CD4-positive, alpha-beta memory T cell (primary cell): ENCODE data around the gene OR2D3. TPM values are rescaled to one million over a fixed set of nuclear protein-coding genes. Genes with fewer than 3 reads are reported as not detected.
"Not testable (repeated sequence)": the region's sequence is repeated elsewhere in the genome, so short reads cannot be mapped to it uniquely, and the experiment has no call there.

Experiments
- CTCF ChIA-PET: fragments of 350-600 bp; sonication (Branson Sonifier 250); formaldehyde crosslinking; loops from one replicate; lab custom pipeline; 2021; ENCODE audit warnings: inconsistent platforms; ENCODE audit not compliant: partially characterized antibody; lab: Charles Lee
- POLR2A ChIA-PET: fragments of 350-600 bp; sonication (Branson Sonifier 250); formaldehyde crosslinking; loops from one replicate; lab custom pipeline; 2021; ENCODE audit not compliant: partially characterized antibody; lab: Charles Lee
- DNase-seq, 5 donors: peaks; one replicate each; pipeline versions ENCODE4 v3.0.0 to v3.0.0-alpha.2; 2020 to 2022; ENCODE audit warnings: mixed read lengths in 1 of 5
- H3K27ac ChIP-seq: one replicate; pipeline ENCODE4 v1.7.0; 2013; ENCODE audit warnings: low read depth, low read length
- H3K27me3 ChIP-seq: 2 replicates; pipeline ENCODE4 v1.7.0; 2013; ENCODE audit warnings: mild to moderate bottlenecking, low read length, moderate library complexity; ENCODE audit not compliant: insufficient read depth
- H3K36me3 ChIP-seq: 2 replicates; pipeline ENCODE4 v1.7.0; 2013; ENCODE audit warnings: mild to moderate bottlenecking, low read length, moderate library complexity; ENCODE audit not compliant: insufficient read depth
- H3K4me1 ChIP-seq: 2 replicates; pipeline ENCODE4 v1.7.0; 2013; ENCODE audit warnings: mild to moderate bottlenecking, low read length, moderate library complexity; ENCODE audit not compliant: insufficient read depth
- H3K4me3 ChIP-seq, 2 donors: one replicate each; pipeline ENCODE4 v1.7.0; 2013; ENCODE audit warnings: low read length in 2 of 2, mild to moderate bottlenecking in 1 of 2
- H3K9me3 ChIP-seq, 2 donors: one replicate each; pipeline ENCODE4 v1.7.0; 2013; ENCODE audit warnings: low read length in 2 of 2, control low read depth in 1 of 2; ENCODE audit not compliant: control insufficient read depth in 1 of 2
- H3K27ac Mint-ChIP-seq, 7 donors: one replicate each; pipeline ENCODE4 v1.8.0; 2020 to 2021; ENCODE audit warnings: mixed read lengths in 7 of 7, mild to moderate bottlenecking in 6 of 7, inconsistent platforms in 3 of 7, moderate library complexity in 3 of 7
- H3K27me3 Mint-ChIP-seq, 2 donors: one replicate each; pipeline ENCODE4 v1.8.0; 2020 to 2021; ENCODE audit warnings: mixed read lengths in 2 of 2
- H3K36me3 Mint-ChIP-seq, 2 donors: one replicate each; pipeline ENCODE4 v1.8.0; 2020 to 2021; ENCODE audit warnings: mixed read lengths in 2 of 2, inconsistent platforms in 1 of 2, mild to moderate bottlenecking in 1 of 2
- H3K4me1 Mint-ChIP-seq, 4 donors: one replicate each; pipeline ENCODE4 v1.8.0; 2020 to 2021; ENCODE audit warnings: mixed read lengths in 4 of 4, mild to moderate bottlenecking in 1 of 4
- H3K4me3 Mint-ChIP-seq, 8 donors: one replicate each; pipeline ENCODE4 v1.8.0; 2020 to 2021; ENCODE audit warnings: mixed read lengths in 8 of 8, mild to moderate bottlenecking in 7 of 8, moderate library complexity in 6 of 8, inconsistent platforms in 3 of 8
- H3K9me3 Mint-ChIP-seq, 8 donors: one replicate each; pipeline ENCODE4 v1.8.0; 2020 to 2021; ENCODE audit warnings: mixed read lengths in 8 of 8, mild to moderate bottlenecking in 5 of 8, inconsistent platforms in 3 of 8, moderate library complexity in 1 of 8
- intact Hi-C: fragments of 100-400 bp; cut with micrococcal nuclease; formaldehyde crosslinking; loops from one replicate; pipeline ENCODE4 v1.15.1; 2023
- polyA plus RNA-seq, 2 donors: library from polyadenylated mRNA; unstranded; fragments of 300-500 nt; fragmentation: Illumina TruSeq; gene quantifications; one replicate each; pipeline ENCODE4 v1.2.3, GENCODE V29; 2021
- total RNA-seq, 2 experiments: library from RNA; stranded (reverse); gene quantifications; one replicate each; pipeline ENCODE4 v1.2.3, GENCODE V29; 2021

Gene OR2D3
- total and polyA plus RNA-seq, 4 experiments from 2014 or later = not detected

DNA sequence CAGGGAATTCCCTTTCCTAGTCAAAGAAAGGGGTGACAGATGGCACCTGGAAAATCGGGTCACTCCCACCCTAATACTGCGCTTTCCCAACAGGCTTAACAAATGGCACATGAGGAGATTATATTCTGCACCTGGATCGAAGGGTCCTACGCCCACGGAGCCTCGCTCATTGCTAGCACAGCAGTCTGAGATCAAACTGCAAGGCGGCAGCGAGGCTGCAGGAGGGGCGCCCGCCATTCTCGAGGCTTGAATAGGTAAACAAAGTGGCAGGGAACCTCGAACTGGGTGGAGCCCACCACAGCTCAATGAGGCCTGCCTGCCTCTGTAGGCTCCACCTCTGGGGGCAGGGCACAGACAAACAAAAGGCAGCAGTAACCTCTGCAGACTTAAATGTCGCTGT, 16.0 kb upstream of the OR2D3 start:
- H3K27me3 ChIP-seq, H3K4me3 Mint-ChIP-seq, H3K4me1 ChIP-seq, CTCF ChIA-PET, intact Hi-C loops, H3K27me3 Mint-ChIP-seq, H3K27ac Mint-ChIP-seq, H3K4me3 ChIP-seq, H3K36me3 Mint-ChIP-seq, POLR2A ChIA-PET, H3K36me3 ChIP-seq, DNase-seq, H3K9me3 ChIP-seq, H3K9me3 Mint-ChIP-seq, H3K27ac ChIP-seq, H3K4me1 Mint-ChIP-seq: not testable (repeated sequence)

- Mint-ChIP-seq H3K9me3 (no peaks in the 10 kb centered on the region), H3K4me1 (peaks cover 0 to 3% (median 0%) of the 10 kb centered on the region in 4 donors), H3K27ac (no peak overlapping the region), H3K36me3 (no peaks in the 10 kb centered on the region), H3K4me3 (no peak overlapping the region), H3K27me3 (no peaks in the 10 kb centered on the region)
- no peaks in the 10 kb centered on the region for H3K36me3 ChIP-seq
- intact Hi-C loops = no loop called here
- H3K4me3 ChIP-seq = no peak overlapping the region
- no peaks in the 10 kb centered on the region for H3K9me3 ChIP-seq
- DNase-seq = no peak
- ChIA-PET POLR2A (no interaction called here), CTCF (no interaction called here)
- H3K27ac ChIP-seq = no peak overlapping the region
- no peaks in the 10 kb centered on the region for H3K4me1 ChIP-seq
- no peaks in the 10 kb centered on the region for H3K27me3 ChIP-seq
Measured at GRCh38 chr11:6911378-6911777, 9.4 kb upstream of the OR2D3 start.

DNA sequence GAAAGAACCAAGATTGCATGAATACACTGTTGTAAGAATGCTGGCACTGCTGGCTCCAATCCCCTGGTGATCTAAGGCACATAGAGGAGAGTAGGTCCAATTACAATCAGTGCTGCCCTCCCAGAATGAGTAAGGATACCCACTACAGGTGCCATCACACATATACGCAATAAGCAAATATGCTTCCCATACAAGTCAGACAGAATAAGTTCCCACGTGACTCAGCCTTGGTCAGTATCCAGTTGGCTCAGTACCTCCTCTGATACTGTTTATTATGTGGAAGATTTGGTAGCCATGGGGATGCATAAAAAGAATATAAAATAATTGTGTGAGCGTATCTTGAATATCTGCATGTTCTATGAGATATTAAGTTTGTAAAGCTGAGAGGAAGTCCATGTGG, 8.9 kb upstream of the OR2D3 start:
- H3K4me1 ChIP-seq = no peaks in the 10 kb centered on the region
- no peak overlapping the region for H3K4me3 ChIP-seq
- Mint-ChIP-seq H3K27ac (no peak overlapping the region), H3K4me1 (peaks cover 0 to 3% (median 0%) of the 10 kb centered on the region in 4 donors), H3K4me3 (no peak overlapping the region), H3K36me3 (no peaks in the 10 kb centered on the region), H3K9me3 (no peaks in the 10 kb centered on the region), H3K27me3 (no peaks in the 10 kb centered on the region)
- intact Hi-C loops = no loop called here
- no peaks in the 10 kb centered on the region for H3K36me3 ChIP-seq
- no peaks in the 10 kb centered on the region for H3K9me3 ChIP-seq
- ChIA-PET CTCF (no interaction called here), POLR2A (no interaction called here)
- no peak for DNase-seq
- H3K27me3 ChIP-seq = no peaks in the 10 kb centered on the region
- no peak overlapping the region for H3K27ac ChIP-seq

DNA sequence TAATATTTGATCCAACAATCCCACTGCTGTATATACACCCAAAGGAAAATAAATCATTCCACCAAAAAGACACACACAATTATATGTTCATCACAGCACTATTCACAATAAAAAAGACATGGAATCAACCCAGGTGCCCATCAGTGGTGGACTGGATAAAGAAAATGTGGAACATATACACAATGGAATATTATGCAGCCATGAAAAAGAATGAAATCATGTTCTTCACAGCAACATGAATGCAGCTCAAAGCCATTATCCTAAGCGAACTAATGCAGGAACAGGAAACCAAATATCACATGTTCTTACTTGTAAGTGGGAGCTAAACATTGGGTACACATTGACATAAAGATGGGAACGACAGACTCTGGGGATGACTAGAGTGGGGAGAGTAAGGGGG, 1.1 kb upstream of the OR2D3 start:
- no peak overlapping the region for H3K4me3 ChIP-seq
- no peaks in the 10 kb centered on the region for H3K9me3 ChIP-seq
- Mint-ChIP-seq H3K4me3 (no peak overlapping the region), H3K9me3 (peaks cover 0 to 3% (median 0%) of the 10 kb centered on the region in 8 donors), H3K36me3 (no peaks in the 10 kb centered on the region), H3K4me1 (no peaks in the 10 kb centered on the region), H3K27me3 (peaks cover 19 to 21% of the 10 kb centered on the region in 2 donors), H3K27ac (no peak overlapping the region)
- H3K36me3 ChIP-seq = no peaks in the 10 kb centered on the region
- ChIA-PET CTCF (no interaction called here), POLR2A (no interaction called here)
- intact Hi-C loops = no loop called here
- no peaks in the 10 kb centered on the region for H3K27me3 ChIP-seq
- no peak overlapping the region for H3K27ac ChIP-seq
- no peak for DNase-seq
- H3K4me1 ChIP-seq = no peaks in the 10 kb centered on the region

- Histone ChIP-seq H3K36me3 (no peaks in the 10 kb centered on the region), H3K27me3 (peaks cover 18% of the 10 kb centered on the region), H3K27ac (no peak overlapping the region), H3K9me3 (no peaks in the 10 kb centered on the region), H3K4me1 (peaks cover 18% of the 10 kb centered on the region), H3K4me3 (no peak overlapping the region)
- ChIA-PET POLR2A (no interaction called here), CTCF (no interaction called here)
- H3K27ac Mint-ChIP-seq = no peak overlapping the region
- H3K4me1 Mint-ChIP-seq = peaks cover 3 to 24% (median 16%) of the 10 kb centered on the region in 4 donors
- intact Hi-C loops = no loop called here
- no peak for DNase-seq
- no peaks in the 10 kb centered on the region for H3K36me3 Mint-ChIP-seq
- H3K4me3 Mint-ChIP-seq = peak overlapping the region in 1 of 8 donors; percentile 22
- peaks cover 37 to 42% of the 10 kb centered on the region in 2 donors for H3K27me3 Mint-ChIP-seq
- H3K9me3 Mint-ChIP-seq = peaks cover 0 to 3% (median 0%) of the 10 kb centered on the region in 8 donors
Measured at GRCh38 chr11:6925007-6925577, 4.3 kb downstream of the OR2D3 start.

- ChIA-PET CTCF (no interaction called here), POLR2A (interaction anchor here (0.7 kb wide), 1 partner anchor 1584 kb away, joined by 3 read pairs; no protein-coding TSS in a partner anchor)
- peaks cover 18% of the 10 kb centered on the region for H3K27me3 ChIP-seq
- intact Hi-C loops = no loop called here
- no peak for DNase-seq
- Mint-ChIP-seq H3K27me3 (peaks cover 40 to 47% of the 10 kb centered on the region in 2 donors), H3K36me3 (no peaks in the 10 kb centered on the region), H3K4me3 (peak overlapping the region; percentile 27 to 86 (median 74)), H3K9me3 (peaks cover 0 to 5% (median 0%) of the 10 kb centered on the region in 8 donors), H3K27ac (peak overlapping the region in 1 of 7 donors; percentile 1), H3K4me1 (peaks cover 3 to 24% (median 16%) of the 10 kb centered on the region in 4 donors)
- no peaks in the 10 kb centered on the region for H3K36me3 ChIP-seq
- H3K4me1 ChIP-seq = peaks cover 18% of the 10 kb centered on the region
- H3K27ac ChIP-seq = no peak overlapping the region
- peak overlapping the region in 1 of 2 donors; percentile 13 for H3K4me3 ChIP-seq
- no peaks in the 10 kb centered on the region for H3K9me3 ChIP-seq
Measured at GRCh38 chr11:6925636-6926207, 4.9 kb downstream of the OR2D3 start.

DNA sequence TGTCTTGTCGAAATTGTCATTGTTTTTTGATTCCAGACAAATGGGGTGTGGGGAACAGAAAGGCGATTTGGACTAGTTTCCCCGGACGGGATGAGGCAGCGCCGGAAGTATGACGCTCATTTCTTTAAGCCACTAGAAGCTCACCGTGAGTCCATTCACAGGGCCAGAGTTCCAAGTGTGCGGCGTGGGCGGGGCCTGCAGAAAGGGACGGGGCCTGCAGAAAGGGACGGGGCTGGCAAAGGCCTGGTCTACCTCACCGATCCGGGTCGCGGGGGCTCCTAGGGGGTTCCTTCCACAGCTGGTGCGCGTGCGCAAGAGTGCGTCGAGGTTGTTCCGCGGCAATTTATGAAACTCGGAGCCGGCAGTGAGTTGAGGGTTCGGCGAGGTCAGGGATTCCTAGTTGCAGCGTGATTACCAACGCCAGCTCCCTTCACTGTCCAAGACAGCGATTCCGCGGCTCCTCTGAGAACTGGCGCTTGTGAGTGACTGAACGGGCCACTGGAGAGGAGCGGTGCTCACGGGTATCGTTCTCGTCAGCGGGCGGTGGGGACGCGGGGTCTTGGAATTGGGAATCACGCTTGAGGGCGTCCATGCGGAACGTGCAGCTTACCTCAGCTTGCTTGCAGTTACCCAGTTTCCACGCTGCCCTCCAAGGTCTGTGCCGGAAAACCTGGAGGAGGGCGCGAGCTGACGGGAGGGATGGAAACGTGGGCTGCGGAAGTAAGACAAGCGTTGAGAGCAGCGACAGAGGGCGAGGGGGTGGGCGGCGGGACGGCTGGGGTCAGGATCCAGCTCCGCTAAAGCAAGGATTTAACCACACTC, 5.6 kb downstream of the OR2D3 start, which contains the start of gene ZNF215:
Gene ZNF215, plus strand, starts transcription at position 219 of the 822 bp plus-strand sequence. CDS start 5,847 bp downstream, outside the sequence.
- intact Hi-C loops = no loop called here
- Mint-ChIP-seq H3K4me3 (peak within 1 kb of the TSS; percentile 27 to 86 (median 74)), H3K9me3 (peaks cover 0 to 5% (median 0%) of the 10 kb centered on the region in 8 donors), H3K27me3 (peaks cover 33 to 47% of the 10 kb centered on the region in 2 donors), H3K4me1 (peaks cover 3 to 24% (median 16%) of the 10 kb centered on the region in 4 donors), H3K36me3 (no peaks in the 10 kb centered on the region), H3K27ac (peak within 1 kb of the TSS in 1 of 7 donors; percentile 1)
- H3K4me3 ChIP-seq = peak within 1 kb of the TSS in 1 of 2 donors; percentile 13
- peaks cover 18% of the 10 kb centered on the region for H3K27me3 ChIP-seq
- H3K27ac ChIP-seq = no peak within 1 kb of the TSS
- peaks cover 18% of the 10 kb centered on the region for H3K4me1 ChIP-seq
- H3K36me3 ChIP-seq = no peaks in the 10 kb centered on the region
- peak in 3 of 5 donors; percentile 1 to 41 (median 1) for DNase-seq
- ChIA-PET POLR2A (interaction anchor here (0.7 kb wide), 1 partner anchor 1585 kb away, joined by 3 read pairs; no protein-coding TSS in a partner anchor), CTCF (no interaction called here)
- no peaks in the 10 kb centered on the region for H3K9me3 ChIP-seq
